GM21737 (cell line): Measurements from ENCODE around the gene HK1.
"Not testable (repeated sequence)": the region's sequence is repeated elsewhere in the genome, so short reads cannot be mapped to it uniquely, and the experiment has no call there.

Experiments used
- ATAC-seq: cut with Tn5 transposase; IDR thresholded peaks from one replicate; pipeline ENCODE4 v1.9.1; 2021; ENCODE audit warnings: mild to moderate bottlenecking, moderate library complexity; ENCODE audit not compliant: unreplicated experiment

HK1 gene

DNA sequence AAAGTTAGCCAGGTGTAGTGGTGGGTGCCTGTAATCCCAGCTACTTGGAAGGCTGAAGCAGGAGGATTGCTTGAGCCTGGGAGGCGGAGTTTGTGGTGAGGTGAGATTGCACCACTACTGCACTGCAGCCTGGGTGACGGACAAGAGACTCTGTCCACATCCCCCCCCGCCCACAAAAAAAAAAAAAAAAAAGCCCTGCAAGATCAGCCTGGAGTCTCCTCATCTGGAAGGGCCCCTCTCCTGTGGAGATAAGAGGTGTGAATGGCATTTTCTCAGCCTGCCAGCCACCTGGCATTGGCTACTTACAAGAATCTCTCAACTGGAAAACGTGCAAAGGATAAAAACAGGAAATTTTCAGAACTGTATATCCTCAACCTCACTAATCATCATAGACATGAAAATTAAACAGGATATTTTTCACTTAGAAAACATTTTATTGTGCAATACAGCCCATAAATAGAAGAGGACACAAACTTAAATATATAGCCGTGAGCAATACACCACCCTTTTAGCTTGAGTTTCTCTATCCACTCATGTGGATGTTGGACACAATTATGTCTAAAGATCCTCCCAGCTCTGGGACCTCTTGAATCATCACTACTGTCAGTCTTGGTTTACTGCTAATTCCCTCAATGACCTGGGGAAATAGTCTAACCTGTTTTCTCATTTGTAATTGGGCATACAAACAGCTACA is 161.7 kb downstream of the HK1 start:
- no peak for ATAC-seq

GRCh38 chr10:69443354-69443753 is 165.1 kb downstream of the HK1 start:
- ATAC-seq = no peak

DNA sequence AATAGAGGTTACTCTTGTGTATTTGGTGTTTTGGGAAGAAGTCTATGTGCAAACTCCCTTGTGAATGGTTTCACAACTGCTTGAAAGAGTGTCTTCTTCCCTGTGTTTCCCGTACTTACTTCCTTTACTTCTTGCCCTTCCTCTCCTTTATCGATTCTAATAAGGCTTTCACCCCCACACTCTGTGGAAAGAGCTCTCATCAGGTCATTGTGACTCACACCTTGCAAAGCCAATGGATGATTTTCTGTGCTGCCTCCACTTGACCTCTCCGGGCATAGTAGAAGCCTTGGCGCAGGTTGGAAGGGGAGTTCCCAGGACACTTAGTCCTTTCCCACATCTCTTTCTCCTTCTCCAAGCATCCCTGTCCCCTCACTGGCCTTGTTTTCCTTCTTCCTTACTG is 166.7 kb downstream of the HK1 start:
- ATAC-seq = no peak

DNA sequence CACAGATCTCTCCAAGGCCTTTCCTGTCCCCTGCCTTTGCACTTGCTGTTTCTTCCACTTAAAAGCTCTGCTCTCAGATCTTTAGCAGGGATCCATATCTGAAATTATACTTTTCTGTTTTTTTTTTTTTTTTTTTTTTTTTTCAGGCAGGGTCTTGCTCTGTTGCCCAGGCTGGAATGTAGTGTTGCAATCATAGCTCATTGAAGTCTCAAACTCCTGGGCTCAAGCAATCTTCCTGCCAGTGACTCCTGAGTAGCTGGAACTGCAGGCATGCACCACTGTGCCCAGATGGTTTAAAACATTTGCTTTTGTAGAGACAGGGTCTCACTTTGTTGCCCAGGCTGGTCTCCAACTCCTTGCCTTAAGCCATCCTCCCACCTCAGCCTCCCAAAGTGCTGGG is 167.9 kb downstream of the HK1 start:
- no peak for ATAC-seq

DNA sequence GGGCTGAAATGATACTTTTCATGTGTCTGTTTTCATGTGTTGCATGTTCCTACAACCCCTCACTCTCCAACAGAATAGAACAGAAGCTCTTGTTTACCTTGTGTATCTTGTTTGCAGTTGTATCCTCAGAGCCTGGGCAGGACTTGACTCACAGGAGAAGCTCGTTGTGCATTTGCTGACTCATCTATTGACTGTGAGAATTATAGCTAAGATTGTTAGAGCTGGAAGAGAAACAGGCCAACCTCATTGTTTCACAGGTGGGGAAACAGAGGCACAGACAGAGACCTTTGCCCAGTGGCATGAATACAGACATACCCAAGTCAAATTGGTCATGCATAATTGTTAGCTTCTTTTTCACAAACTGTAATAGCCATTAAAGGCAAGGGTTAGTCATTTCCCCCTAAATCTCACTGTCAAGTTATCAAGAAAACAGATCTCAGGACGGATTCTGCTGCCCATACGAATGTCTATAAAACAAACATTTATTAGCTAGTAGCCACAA is 168.4 kb downstream of the HK1 start:
- no peak for ATAC-seq

GRCh38 chr10:69449841-69450240 is 171.5 kb downstream of the HK1 start:
- ATAC-seq = no peak

DNA sequence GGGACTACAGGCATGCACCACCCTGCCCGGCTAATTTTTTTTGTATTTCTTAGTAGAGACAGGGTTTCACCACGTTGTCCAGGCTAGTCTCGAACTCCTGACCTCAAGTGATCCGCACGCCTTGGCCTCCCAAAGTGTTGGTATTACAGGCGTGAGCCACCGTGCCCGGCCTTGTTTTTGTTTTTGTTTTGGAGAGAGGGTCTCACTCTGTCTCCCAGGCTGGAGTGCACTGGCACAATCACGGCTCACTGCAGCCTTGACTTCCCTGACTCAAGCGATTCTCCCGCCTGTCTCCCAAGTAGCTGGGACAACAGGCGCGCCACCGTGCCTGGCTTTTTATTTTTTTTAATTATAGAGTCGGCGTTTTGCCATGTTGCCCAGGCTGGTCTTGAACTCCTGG is 172.1 kb downstream of the HK1 start:
- ATAC-seq = not testable (repeated sequence)

- peak; percentile 85 for ATAC-seq
These were observed 173.0 kb downstream of the HK1 start, which contains the start of gene TSPAN15 for GRCh38 chr10:69451209-69451783. Gene TSPAN15, plus strand, starts transcription at chr10:69451465. Its CDS starts 130 bp downstream, at chr10:69451595.
